DND-41 (cell line): Measurements from ENCODE around the gene NELFA.

Experiments used
- ATAC-seq: fragments of 200-7000 bp; cut with Tn5 transposase; 3 replicates; pipeline ENCODE4 v1.9.1; 2021; ENCODE audit warnings: low read depth; ENCODE audit not compliant: insufficient read depth
- DNase-seq: peaks from one replicate; pipeline ENCODE4 v3.0.0-alpha.2; 2020
- H2AFZ ChIP-seq: 2 replicates; pipeline ENCODE4 v1.6.0; 2012; ENCODE audit warnings: low read depth, low read length
- H3K27ac ChIP-seq: 2 replicates; pipeline ENCODE4 v1.5.1; 2012; ENCODE audit warnings: low read length, inconsistent platforms
- H3K27me3 ChIP-seq: fragments of 200-600 bp; sonication (generic); 2 replicates; pipeline ENCODE4 v1.6.0; 2012; ENCODE audit warnings: low read length, mild to moderate bottlenecking, inconsistent platforms; ENCODE audit not compliant: insufficient read depth, poor library complexity
- H3K36me3 ChIP-seq: 2 replicates; pipeline ENCODE4 v1.5.1; 2012; ENCODE audit warnings: low read length, inconsistent platforms; ENCODE audit not compliant: insufficient read depth
- H3K4me1 ChIP-seq: 2 replicates; pipeline ENCODE4 v1.5.1; 2012; ENCODE audit warnings: mild to moderate bottlenecking, low read length; ENCODE audit not compliant: insufficient read depth
- H3K4me2 ChIP-seq: 2 replicates; pipeline ENCODE4 v1.6.0; 2012; ENCODE audit warnings: mild to moderate bottlenecking, moderate library complexity, low read length, inconsistent platforms; ENCODE audit not compliant: insufficient read depth
- H3K4me3 ChIP-seq, 2 experiments: fragments of 200-600 bp in 1 of 2; shearing (Covaris generic) in 1 of 2; 2 replicates each; pipeline ENCODE4 v1.5.1; 2012 to 2016; ENCODE audit warnings: inconsistent platforms in 2 of 2, low read length in 2 of 2, mild to moderate bottlenecking in 2 of 2, low read depth in 1 of 2, moderate library complexity in 1 of 2
- H3K79me2 ChIP-seq: 2 replicates; pipeline ENCODE4 v1.6.0; 2012; ENCODE audit warnings: low read length, inconsistent platforms; ENCODE audit not compliant: insufficient read depth
- H3K9ac ChIP-seq: 2 replicates; pipeline ENCODE4 v1.6.0; 2012; ENCODE audit warnings: low read depth, mild to moderate bottlenecking, inconsistent platforms, low read length, moderate library complexity
- H3K9me3 ChIP-seq: 2 replicates; pipeline ENCODE4 v1.5.1; 2012; ENCODE audit warnings: low read length, moderate library complexity, mild to moderate bottlenecking, inconsistent platforms; ENCODE audit not compliant: insufficient read depth, severe bottlenecking
- H4K20me1 ChIP-seq: 2 replicates; pipeline ENCODE4 v1.6.0; 2012; ENCODE audit warnings: low read length; ENCODE audit not compliant: insufficient read depth
- EZH2 ChIP-seq: IDR thresholded peaks from 3 replicates; pipeline ENCODE4 v1.6.1; 2012; ENCODE audit warnings: borderline replicate concordance, low read depth, mild to moderate bottlenecking, moderate library complexity, low read length, inconsistent platforms; ENCODE audit not compliant: severe bottlenecking
- TF ChIP-seq, protein P1 (sequence below): IDR thresholded peaks from 2 replicates; pipeline ENCODE4 v1.5.1; 2012; ENCODE audit warnings: borderline replicate concordance, low read length, moderate library complexity, mild to moderate bottlenecking; ENCODE audit not compliant: poor library complexity, severe bottlenecking; ENCODE audit errors: extremely low read depth

NELFA gene

DNA sequence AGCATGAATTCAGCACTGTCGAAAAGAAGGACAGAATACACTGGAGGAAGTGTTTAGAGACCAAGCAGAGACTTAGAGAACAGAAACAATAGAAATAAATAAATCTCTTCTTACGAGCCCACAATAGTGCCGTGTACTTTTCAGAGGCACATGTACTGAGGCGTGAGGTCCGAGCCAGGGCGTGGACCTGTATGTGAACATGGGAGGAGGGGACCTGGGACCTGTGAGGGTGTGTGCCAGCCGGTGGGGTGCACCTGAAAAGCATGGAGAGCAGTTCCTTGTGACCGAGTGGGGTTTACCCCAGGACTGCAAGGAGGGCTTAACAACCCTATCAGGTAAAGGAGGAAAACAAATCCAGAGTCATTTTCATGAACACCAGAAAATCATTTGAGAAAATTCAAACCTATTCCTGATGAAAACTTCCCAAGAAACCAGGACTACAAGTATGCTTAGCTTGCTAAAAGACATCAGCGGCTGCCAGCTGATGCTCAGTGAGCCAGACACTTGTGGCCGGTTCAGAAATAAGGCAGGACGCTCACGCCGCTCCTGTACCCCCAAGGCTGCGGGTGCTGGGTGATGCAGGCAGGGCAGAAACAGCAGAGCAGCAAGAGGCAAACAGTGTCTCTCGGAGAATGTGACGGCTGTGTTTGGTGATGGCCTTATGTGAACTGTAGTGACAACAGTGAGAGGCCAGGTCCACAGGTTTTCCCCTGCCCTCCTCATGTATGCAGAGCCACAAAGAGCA, 37.1 kb downstream of the NELFA start:
- Histone ChIP-seq H3K9me3 (no peaks in the 10 kb centered on the region), H4K20me1 (peaks cover 65% of the 10 kb centered on the region), H3K36me3 (peaks cover 94% of the 10 kb centered on the region), H3K4me3 (no peak overlapping the region), H3K4me1 (no peaks in the 10 kb centered on the region), H3K27ac (no peak overlapping the region), H3K9ac (no peak overlapping the region), H3K4me2 (no peak overlapping the region), H3K79me2 (peaks cover 32% of the 10 kb centered on the region), H2AFZ (no peak overlapping the region), H3K27me3 (no peaks in the 10 kb centered on the region)
- TF ChIP-seq EZH2 = no peak
- TF ChIP-seq, protein P1, sequence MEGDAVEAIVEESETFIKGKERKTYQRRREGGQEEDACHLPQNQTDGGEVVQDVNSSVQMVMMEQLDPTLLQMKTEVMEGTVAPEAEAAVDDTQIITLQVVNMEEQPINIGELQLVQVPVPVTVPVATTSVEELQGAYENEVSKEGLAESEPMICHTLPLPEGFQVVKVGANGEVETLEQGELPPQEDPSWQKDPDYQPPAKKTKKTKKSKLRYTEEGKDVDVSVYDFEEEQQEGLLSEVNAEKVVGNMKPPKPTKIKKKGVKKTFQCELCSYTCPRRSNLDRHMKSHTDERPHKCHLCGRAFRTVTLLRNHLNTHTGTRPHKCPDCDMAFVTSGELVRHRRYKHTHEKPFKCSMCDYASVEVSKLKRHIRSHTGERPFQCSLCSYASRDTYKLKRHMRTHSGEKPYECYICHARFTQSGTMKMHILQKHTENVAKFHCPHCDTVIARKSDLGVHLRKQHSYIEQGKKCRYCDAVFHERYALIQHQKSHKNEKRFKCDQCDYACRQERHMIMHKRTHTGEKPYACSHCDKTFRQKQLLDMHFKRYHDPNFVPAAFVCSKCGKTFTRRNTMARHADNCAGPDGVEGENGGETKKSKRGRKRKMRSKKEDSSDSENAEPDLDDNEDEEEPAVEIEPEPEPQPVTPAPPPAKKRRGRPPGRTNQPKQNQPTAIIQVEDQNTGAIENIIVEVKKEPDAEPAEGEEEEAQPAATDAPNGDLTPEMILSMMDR = no peak
- ATAC-seq (no peak), DNase-seq (no peak)

DNA sequence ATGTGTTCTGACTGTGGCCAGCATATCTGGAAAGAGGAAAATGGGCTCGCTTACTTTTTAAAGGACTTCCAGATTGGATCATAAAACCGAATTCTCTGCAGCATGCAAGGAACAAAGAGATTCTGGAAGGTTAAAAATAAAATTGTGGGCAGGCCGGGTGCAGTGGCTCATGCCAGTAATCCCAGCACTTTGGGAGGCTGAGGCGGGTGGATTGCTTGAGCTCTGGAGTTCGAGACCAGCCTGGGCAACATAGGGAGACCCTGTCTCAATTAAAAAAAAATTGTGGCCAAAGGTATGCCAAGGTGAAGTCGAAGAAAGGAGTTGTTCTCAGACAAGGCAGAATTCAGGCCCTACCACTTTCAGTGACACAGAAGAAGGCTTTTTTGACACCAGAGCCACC, 37.8 kb downstream of the NELFA start:
- peaks cover 58% of the 10 kb centered on the region for H4K20me1 ChIP-seq
- H3K27me3 ChIP-seq = no peaks in the 10 kb centered on the region
- H3K4me2 ChIP-seq = no peak overlapping the region
- no peak for DNase-seq
- H3K79me2 ChIP-seq = peaks cover 33% of the 10 kb centered on the region
- H3K4me1 ChIP-seq = no peaks in the 10 kb centered on the region
- H3K9ac ChIP-seq = no peak overlapping the region
- H3K36me3 ChIP-seq = peaks cover 90% of the 10 kb centered on the region
- H2AFZ ChIP-seq = no peak overlapping the region
- no peak overlapping the region for H3K27ac ChIP-seq
- no peak for ATAC-seq
- no peak overlapping the region for H3K4me3 ChIP-seq
- no peaks in the 10 kb centered on the region for H3K9me3 ChIP-seq
- no peak for TF ChIP-seq EZH2
- TF ChIP-seq, protein P1 = no peak

DNA sequence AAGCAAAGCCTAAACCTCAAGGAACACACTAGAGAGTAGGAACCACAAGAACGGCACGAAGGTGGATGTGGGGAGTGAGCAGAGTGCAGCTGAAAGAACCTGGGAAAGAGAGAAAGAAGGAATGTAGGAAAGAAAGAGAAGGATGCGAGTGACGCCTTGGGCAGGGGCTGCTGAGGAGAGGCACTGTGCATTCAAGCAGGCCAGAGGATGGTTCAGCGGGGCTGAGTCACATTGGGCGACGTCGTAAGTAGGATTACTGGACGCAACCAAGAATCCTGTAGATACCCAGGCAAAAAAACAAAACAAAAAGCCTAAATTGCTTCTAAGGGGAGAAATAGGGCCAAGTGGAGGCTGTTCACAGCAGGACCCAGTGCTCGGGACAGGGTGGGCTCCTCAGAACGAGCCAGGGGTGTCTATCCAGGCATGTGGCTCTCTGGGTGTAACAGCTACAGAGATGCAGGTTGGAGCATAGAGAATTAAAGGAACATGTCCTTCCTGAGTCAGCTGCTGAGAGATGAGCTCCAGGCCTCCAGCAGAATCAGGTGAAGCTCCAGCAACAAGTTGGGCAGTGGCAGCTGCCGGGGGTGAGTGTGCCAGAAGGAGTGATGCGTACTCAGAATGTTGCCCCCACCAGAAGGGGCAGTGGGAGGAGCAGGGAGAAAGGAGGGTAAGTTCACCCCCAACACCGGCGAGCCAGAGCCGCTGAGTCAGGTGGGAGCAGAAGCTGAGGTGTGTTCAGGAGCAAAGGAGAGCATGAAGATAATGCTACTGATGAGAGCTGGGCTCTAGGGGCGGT, 38.6 kb downstream of the NELFA start:
- Histone ChIP-seq H3K36me3 (peaks cover 90% of the 10 kb centered on the region), H3K4me1 (no peaks in the 10 kb centered on the region), H3K4me3 (no peak overlapping the region), H2AFZ (no peak overlapping the region), H3K79me2 (peaks cover 36% of the 10 kb centered on the region), H3K4me2 (no peak overlapping the region), H3K9me3 (no peaks in the 10 kb centered on the region), H3K27me3 (no peaks in the 10 kb centered on the region), H4K20me1 (peaks cover 53% of the 10 kb centered on the region), H3K27ac (no peak overlapping the region), H3K9ac (no peak overlapping the region)
- ATAC-seq (no peak), DNase-seq (no peak)
- TF ChIP-seq, protein P1 = no peak
